Measurements from ENCODE around the gene RAPGEF1. TPM values are rescaled to one million over a fixed set of nuclear protein-coding genes. Genes with fewer than 3 reads are reported as not detected.
A peak's percentile ranks its signal among the peaks of the same experiment; 100 is the strongest.

RAPGEF1 gene
- total and polyA plus RNA-seq, 2 of the 13 experiments (the other 11 are each of a cell fraction or from before 2014, with no cell fraction given), result 21.2 to 38.9 TPM

DNA sequence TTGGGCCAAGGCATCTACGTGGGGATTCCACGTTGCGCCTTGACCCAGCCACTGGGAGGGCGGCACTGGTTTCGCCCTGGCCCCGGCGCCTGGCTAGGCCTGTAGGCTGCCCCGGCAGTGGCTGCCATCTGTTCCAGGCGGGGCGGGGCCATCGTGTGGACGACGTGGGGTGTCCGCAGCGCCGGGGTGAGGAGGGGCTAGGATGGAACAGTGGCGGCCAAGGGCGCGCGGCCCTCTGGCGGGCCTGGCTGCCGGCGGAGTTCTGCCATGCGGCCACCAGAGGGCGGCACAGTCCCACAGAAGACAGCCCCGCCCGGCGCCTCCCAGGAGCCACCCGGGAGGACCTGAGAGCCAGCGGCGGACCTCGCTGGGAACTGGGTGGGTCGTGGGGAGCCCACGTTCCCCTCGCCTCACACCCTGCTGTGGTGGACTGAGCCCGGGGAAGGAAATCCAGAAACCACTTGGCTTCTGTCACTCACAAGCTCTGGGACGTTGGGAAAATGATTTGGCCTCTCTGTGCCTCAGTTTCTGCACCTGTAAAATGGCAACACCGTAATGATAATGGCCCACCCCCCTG lies 22.6 kb upstream of the RAPGEF1 start (continued):
- TF ChIP-seq, protein P1, sequence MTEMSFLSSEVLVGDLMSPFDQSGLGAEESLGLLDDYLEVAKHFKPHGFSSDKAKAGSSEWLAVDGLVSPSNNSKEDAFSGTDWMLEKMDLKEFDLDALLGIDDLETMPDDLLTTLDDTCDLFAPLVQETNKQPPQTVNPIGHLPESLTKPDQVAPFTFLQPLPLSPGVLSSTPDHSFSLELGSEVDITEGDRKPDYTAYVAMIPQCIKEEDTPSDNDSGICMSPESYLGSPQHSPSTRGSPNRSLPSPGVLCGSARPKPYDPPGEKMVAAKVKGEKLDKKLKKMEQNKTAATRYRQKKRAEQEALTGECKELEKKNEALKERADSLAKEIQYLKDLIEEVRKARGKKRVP (CRISPR knock-in tag; IDR thresholded peaks at IDR 0.05), result no peak; a peak in 1 of 4 replicates
- TF ChIP-seq ZNF713 (CRISPR knock-in tag; IDR thresholded peaks at IDR 0.05), result peak; percentile 68; the same call in 1 of the 2 replicates
- no peak for TF ChIP-seq ZNF143 (CRISPR knock-in tag; IDR thresholded peaks at IDR 0.05)
- no peak for TF ChIP-seq MIXL1 (CRISPR knock-in tag; IDR thresholded peaks at IDR 0.05)
- TF ChIP-seq, protein P2, sequence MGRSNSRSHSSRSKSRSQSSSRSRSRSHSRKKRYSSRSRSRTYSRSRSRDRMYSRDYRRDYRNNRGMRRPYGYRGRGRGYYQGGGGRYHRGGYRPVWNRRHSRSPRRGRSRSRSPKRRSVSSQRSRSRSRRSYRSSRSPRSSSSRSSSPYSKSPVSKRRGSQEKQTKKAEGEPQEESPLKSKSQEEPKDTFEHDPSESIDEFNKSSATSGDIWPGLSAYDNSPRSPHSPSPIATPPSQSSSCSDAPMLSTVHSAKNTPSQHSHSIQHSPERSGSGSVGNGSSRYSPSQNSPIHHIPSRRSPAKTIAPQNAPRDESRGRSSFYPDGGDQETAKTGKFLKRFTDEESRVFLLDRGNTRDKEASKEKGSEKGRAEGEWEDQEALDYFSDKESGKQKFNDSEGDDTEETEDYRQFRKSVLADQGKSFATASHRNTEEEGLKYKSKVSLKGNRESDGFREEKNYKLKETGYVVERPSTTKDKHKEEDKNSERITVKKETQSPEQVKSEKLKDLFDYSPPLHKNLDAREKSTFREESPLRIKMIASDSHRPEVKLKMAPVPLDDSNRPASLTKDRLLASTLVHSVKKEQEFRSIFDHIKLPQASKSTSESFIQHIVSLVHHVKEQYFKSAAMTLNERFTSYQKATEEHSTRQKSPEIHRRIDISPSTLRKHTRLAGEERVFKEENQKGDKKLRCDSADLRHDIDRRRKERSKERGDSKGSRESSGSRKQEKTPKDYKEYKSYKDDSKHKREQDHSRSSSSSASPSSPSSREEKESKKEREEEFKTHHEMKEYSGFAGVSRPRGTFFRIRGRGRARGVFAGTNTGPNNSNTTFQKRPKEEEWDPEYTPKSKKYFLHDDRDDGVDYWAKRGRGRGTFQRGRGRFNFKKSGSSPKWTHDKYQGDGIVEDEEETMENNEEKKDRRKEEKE (IDR thresholded peaks at IDR 0.05), result no peak
- TF ChIP-seq SAP130 (CRISPR knock-in tag; IDR thresholded peaks at IDR 0.05; ENCODE audit: low read depth), result no peak
- TF ChIP-seq, protein P3, sequence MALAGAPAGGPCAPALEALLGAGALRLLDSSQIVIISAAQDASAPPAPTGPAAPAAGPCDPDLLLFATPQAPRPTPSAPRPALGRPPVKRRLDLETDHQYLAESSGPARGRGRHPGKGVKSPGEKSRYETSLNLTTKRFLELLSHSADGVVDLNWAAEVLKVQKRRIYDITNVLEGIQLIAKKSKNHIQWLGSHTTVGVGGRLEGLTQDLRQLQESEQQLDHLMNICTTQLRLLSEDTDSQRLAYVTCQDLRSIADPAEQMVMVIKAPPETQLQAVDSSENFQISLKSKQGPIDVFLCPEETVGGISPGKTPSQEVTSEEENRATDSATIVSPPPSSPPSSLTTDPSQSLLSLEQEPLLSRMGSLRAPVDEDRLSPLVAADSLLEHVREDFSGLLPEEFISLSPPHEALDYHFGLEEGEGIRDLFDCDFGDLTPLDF (CRISPR knock-in tag; IDR thresholded peaks at IDR 0.05), result no peak
- TF ChIP-seq ZNF678 (CRISPR knock-in tag; IDR thresholded peaks at IDR 0.05), result no peak
- TF ChIP-seq ZNF737 (CRISPR knock-in tag; IDR thresholded peaks at IDR 0.05; ENCODE audit: borderline replicate concordance), result no peak
- no peak for TF ChIP-seq ZNF260 (CRISPR knock-in tag; IDR thresholded peaks at IDR 0.05; ENCODE audit: borderline replicate concordance, low read depth)
- TF ChIP-seq ZNF652 (CRISPR knock-in tag; IDR thresholded peaks at IDR 0.05; ENCODE audit: borderline replicate concordance, low read depth), result no peak
- TF ChIP-seq, protein P4, sequence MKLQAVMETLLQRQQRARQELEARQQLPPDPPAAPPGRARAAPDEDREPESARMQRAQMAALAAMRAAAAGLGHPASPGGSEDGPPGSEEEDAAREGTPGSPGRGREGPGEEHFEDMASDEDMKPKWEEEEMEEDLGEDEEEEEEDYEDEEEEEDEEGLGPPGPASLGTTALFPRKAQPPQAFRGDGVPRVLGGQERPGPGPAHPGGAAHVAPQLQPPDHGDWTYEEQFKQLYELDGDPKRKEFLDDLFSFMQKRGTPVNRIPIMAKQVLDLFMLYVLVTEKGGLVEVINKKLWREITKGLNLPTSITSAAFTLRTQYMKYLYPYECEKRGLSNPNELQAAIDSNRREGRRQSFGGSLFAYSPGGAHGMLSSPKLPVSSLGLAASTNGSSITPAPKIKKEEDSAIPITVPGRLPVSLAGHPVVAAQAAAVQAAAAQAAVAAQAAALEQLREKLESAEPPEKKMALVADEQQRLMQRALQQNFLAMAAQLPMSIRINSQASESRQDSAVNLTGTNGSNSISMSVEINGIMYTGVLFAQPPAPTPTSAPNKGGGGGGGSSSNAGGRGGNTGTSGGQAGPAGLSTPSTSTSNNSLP (IDR thresholded peaks at IDR 0.05; ENCODE audit: low read depth, low read length), result no peak
- TF ChIP-seq, protein P5, sequence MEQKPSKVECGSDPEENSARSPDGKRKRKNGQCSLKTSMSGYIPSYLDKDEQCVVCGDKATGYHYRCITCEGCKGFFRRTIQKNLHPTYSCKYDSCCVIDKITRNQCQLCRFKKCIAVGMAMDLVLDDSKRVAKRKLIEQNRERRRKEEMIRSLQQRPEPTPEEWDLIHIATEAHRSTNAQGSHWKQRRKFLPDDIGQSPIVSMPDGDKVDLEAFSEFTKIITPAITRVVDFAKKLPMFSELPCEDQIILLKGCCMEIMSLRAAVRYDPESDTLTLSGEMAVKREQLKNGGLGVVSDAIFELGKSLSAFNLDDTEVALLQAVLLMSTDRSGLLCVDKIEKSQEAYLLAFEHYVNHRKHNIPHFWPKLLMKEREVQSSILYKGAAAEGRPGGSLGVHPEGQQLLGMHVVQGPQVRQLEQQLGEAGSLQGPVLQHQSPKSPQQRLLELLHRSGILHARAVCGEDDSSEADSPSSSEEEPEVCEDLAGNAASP (CRISPR knock-in tag; IDR thresholded peaks at IDR 0.05; ENCODE audit: borderline replicate concordance), result no peak
- no peak for TF ChIP-seq SIX1 (CRISPR knock-in tag; IDR thresholded peaks at IDR 0.05; ENCODE audit: borderline replicate concordance)
- no peak for TF ChIP-seq ZNF547 (CRISPR knock-in tag; IDR thresholded peaks at IDR 0.05)
- TF ChIP-seq CEBPB (IDR thresholded peaks at IDR 0.05; ENCODE audit: borderline replicate concordance, low read depth, low read length), result no peak
- no peak for TF ChIP-seq IRX3 (CRISPR knock-in tag; IDR thresholded peaks at IDR 0.05; ENCODE audit: borderline replicate concordance, low read depth)
- TF ChIP-seq ZNF564 (CRISPR knock-in tag; IDR thresholded peaks at IDR 0.05), result no peak
- no peak for TF ChIP-seq DMAP1 (CRISPR knock-in tag; IDR thresholded peaks at IDR 0.05)
- TF ChIP-seq, protein P6, sequence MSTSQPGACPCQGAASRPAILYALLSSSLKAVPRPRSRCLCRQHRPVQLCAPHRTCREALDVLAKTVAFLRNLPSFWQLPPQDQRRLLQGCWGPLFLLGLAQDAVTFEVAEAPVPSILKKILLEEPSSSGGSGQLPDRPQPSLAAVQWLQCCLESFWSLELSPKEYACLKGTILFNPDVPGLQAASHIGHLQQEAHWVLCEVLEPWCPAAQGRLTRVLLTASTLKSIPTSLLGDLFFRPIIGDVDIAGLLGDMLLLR (CRISPR knock-in tag; IDR thresholded peaks at IDR 0.05), result 0 out of 2 replicates have a peak, but pooled peaks have one; percentile 51
- TF ChIP-seq LCORL (IDR thresholded peaks at IDR 0.05), result no peak
- no peak for TF ChIP-seq LCORL (CRISPR knock-in tag; IDR thresholded peaks at IDR 0.05)
- no peak for TF ChIP-seq PPARG (CRISPR knock-in tag; conservative IDR thresholded peaks at IDR 0.05)
